GM18867 (cell line): ENCODE results near the gene PARP11.
A peak's percentile ranks its signal among the peaks of the same experiment; 100 is the strongest.
"Not testable (repeated sequence)": the region's sequence is repeated elsewhere in the genome, so short reads cannot be mapped to it uniquely, and the experiment has no call there.

Source experiments
- ATAC-seq: cut with Tn5 transposase; IDR thresholded peaks from one replicate; pipeline ENCODE4 v1.9.1; 2021; ENCODE audit warnings: mild to moderate bottlenecking, moderate library complexity; ENCODE audit not compliant: unreplicated experiment

PARP11 gene

GRCh38 chr12:3882896-3883564 lies 9.8 kb upstream of the PARP11 start:
- ATAC-seq, result peak; percentile 53

- no peak for ATAC-seq
These were observed 9.2 kb upstream of the PARP11 start for GRCh38 chr12:3882406-3882805.

GRCh38 chr12:3881281-3881950 lies 8.2 kb upstream of the PARP11 start:
- ATAC-seq, result no peak

- ATAC-seq, result no peak
These were observed 6.6 kb upstream of the PARP11 start for GRCh38 chr12:3879846-3880245.

- ATAC-seq, result no peak
These were observed 1.8 kb downstream of the PARP11 start for GRCh38 chr12:3871356-3871755.

- ATAC-seq, result no peak
These were observed 3.3 kb downstream of the PARP11 start for GRCh38 chr12:3869865-3870264.

GRCh38 chr12:3869433-3869832 lies 3.8 kb downstream of the PARP11 start:
- ATAC-seq, result no peak

GRCh38 chr12:3863756-3864155 lies 9.4 kb downstream of the PARP11 start:
- ATAC-seq, result no peak

GRCh38 chr12:3842517-3842916 lies 30.7 kb downstream of the PARP11 start:
- ATAC-seq, result no peak

- no peak for ATAC-seq
These were observed 31.4 kb downstream of the PARP11 start for GRCh38 chr12:3841783-3842182.

GRCh38 chr12:3840833-3841232 lies 32.4 kb downstream of the PARP11 start:
- ATAC-seq, result not testable (repeated sequence)

GRCh38 chr12:3839745-3840144 lies 33.5 kb downstream of the PARP11 start:
- ATAC-seq, result not testable (repeated sequence)

GRCh38 chr12:3838701-3839548 lies 34.3 kb downstream of the PARP11 start:
- not testable (repeated sequence) for ATAC-seq

GRCh38 chr12:3838076-3838475 lies 35.1 kb downstream of the PARP11 start:
- no peak for ATAC-seq

GRCh38 chr12:3837049-3837448 lies 36.1 kb downstream of the PARP11 start:
- no peak for ATAC-seq

- no peak for ATAC-seq
These were observed 36.6 kb downstream of the PARP11 start for GRCh38 chr12:3836641-3837040.

- no peak for ATAC-seq
These were observed 37.3 kb downstream of the PARP11 start for GRCh38 chr12:3835914-3836313.

- ATAC-seq, result no peak
These were observed 38.4 kb downstream of the PARP11 start for GRCh38 chr12:3834774-3835173.

- no peak for ATAC-seq
These were observed 39.4 kb downstream of the PARP11 start for GRCh38 chr12:3833670-3834310.

- ATAC-seq, result no peak
These were observed 40.5 kb downstream of the PARP11 start for GRCh38 chr12:3832738-3833137.

- ATAC-seq, result no peak
These were observed 44.3 kb downstream of the PARP11 start for GRCh38 chr12:3828888-3829287.
